H9 (cell line): ENCODE measurements around the gene MCRIP1. TPM values are rescaled to one million over a fixed set of nuclear protein-coding genes. Genes with fewer than 3 reads are reported as not detected.

Experiments
- DNase-seq: peaks from one replicate; pipeline ENCODE4 v3.0.0-alpha.2; 2017
- H2AFZ ChIP-seq: one replicate; pipeline ENCODE4 v1.6.1; 2013; ENCODE audit warnings: mild to moderate bottlenecking, low read length, control low read depth, moderate library complexity
- H2AK5ac ChIP-seq: 2 replicates; pipeline ENCODE4 v1.6.1; 2013; ENCODE audit warnings: low read length, control low read depth, mixed read lengths; ENCODE audit not compliant: insufficient read length
- H2BK120ac ChIP-seq: one replicate; pipeline ENCODE4 v1.6.1; 2013; ENCODE audit warnings: low read depth, mild to moderate bottlenecking, low read length, control low read depth, inconsistent platforms; ENCODE audit not compliant: poor library complexity, severe bottlenecking
- H2BK12ac ChIP-seq: 2 replicates; pipeline ENCODE4 v1.6.1; 2013; ENCODE audit warnings: low read length, control low read depth, mixed read lengths, low read depth; ENCODE audit not compliant: insufficient read length
- H2BK15ac ChIP-seq: 2 replicates; pipeline ENCODE4 v1.6.1; 2013; ENCODE audit warnings: low read depth, low read length, control low read depth
- H2BK20ac ChIP-seq: one replicate; pipeline ENCODE4 v1.6.1; 2013; ENCODE audit warnings: low read depth, mild to moderate bottlenecking, low read length, control low read depth, inconsistent platforms; ENCODE audit not compliant: poor library complexity, severe bottlenecking
- H2BK5ac ChIP-seq: 2 replicates; pipeline ENCODE4 v1.6.1; 2013; ENCODE audit warnings: low read length, control low read depth, mixed read lengths; ENCODE audit not compliant: insufficient read length
- H3K14ac ChIP-seq: 2 replicates; pipeline ENCODE4 v1.6.1; 2013; ENCODE audit warnings: low read length, control low read depth; ENCODE audit not compliant: insufficient read depth
- H3K18ac ChIP-seq: 2 replicates; pipeline ENCODE4 v1.6.1; 2013; ENCODE audit warnings: low read depth, mild to moderate bottlenecking, mixed read lengths, low read length, control low read depth; ENCODE audit not compliant: insufficient read length
- H3K23ac ChIP-seq: 2 replicates; pipeline ENCODE4 v1.6.1; 2013; ENCODE audit warnings: low read length, control low read depth, mixed read lengths, low read depth; ENCODE audit not compliant: insufficient read length
- H3K23me2 ChIP-seq: 2 replicates; pipeline ENCODE4 v1.6.1; 2013; ENCODE audit warnings: low read depth, mild to moderate bottlenecking, mixed read lengths, low read length, control low read depth; ENCODE audit not compliant: insufficient read length, poor library complexity, severe bottlenecking
- H3K27ac ChIP-seq: 2 replicates; pipeline ENCODE4 v1.5.1; 2013; ENCODE audit warnings: low read length, control low read depth, mixed read lengths, low read depth; ENCODE audit not compliant: insufficient read length
- H3K27me3 ChIP-seq: 2 replicates; pipeline ENCODE4 v1.6.1; 2013; ENCODE audit warnings: low read length, control low read depth, inconsistent platforms; ENCODE audit not compliant: insufficient read depth
- H3K4ac ChIP-seq: 2 replicates; pipeline ENCODE4 v1.6.1; 2013; ENCODE audit warnings: low read depth, mild to moderate bottlenecking, control low read depth, inconsistent platforms, low read length, moderate library complexity
- H3K4me1 ChIP-seq: 2 replicates; pipeline ENCODE4 v1.6.1; 2013; ENCODE audit warnings: low read length, control low read depth, inconsistent platforms; ENCODE audit not compliant: insufficient read depth
- H3K4me2 ChIP-seq: 2 replicates; pipeline ENCODE4 v1.6.1; 2013; ENCODE audit warnings: low read length, control low read depth, mixed read lengths; ENCODE audit not compliant: insufficient read length, insufficient read depth
- H3K56ac ChIP-seq: 2 replicates; pipeline ENCODE4 v1.6.1; 2013; ENCODE audit warnings: low read depth, mild to moderate bottlenecking, mixed read lengths, low read length, control low read depth; ENCODE audit not compliant: insufficient read length
- H3K79me1 ChIP-seq: 2 replicates; pipeline ENCODE4 v1.6.1; 2013; ENCODE audit warnings: low read depth, mild to moderate bottlenecking, moderate library complexity, low read length, control low read depth, inconsistent platforms; ENCODE audit not compliant: insufficient read depth, poor library complexity, severe bottlenecking
- H3K79me2 ChIP-seq: 2 replicates; pipeline ENCODE4 v1.6.1; 2013; ENCODE audit warnings: low read length, control low read depth, inconsistent platforms; ENCODE audit not compliant: insufficient read depth
- H3K9ac ChIP-seq: 2 replicates; pipeline ENCODE4 v1.6.1; 2013; ENCODE audit warnings: low read length, control low read depth, mixed read lengths; ENCODE audit not compliant: insufficient read length; ENCODE audit errors: extremely low read depth
- H3K9me3 ChIP-seq: one replicate; pipeline ENCODE4 v1.6.1; 2013; ENCODE audit warnings: low read depth, low read length, inconsistent platforms; ENCODE audit not compliant: control insufficient read depth
- H3T11ph ChIP-seq: one replicate; pipeline ENCODE4 v1.6.1; 2013; ENCODE audit warnings: mild to moderate bottlenecking, low read length, control low read depth, inconsistent platforms
- H4K20me1 ChIP-seq: one replicate; pipeline ENCODE4 v1.6.1; 2013; ENCODE audit not compliant: control insufficient read depth, insufficient read length, insufficient read depth
- H4K5ac ChIP-seq: 2 replicates; pipeline ENCODE4 v1.6.1; 2013; ENCODE audit warnings: low read depth, mild to moderate bottlenecking, mixed read lengths, low read length, control low read depth; ENCODE audit not compliant: insufficient read length
- H4K8ac ChIP-seq: replicated peaks from 2 replicates; pipeline ENCODE4 v1.6.1; 2013; ENCODE audit warnings: low read length, control low read depth, mixed read lengths, low read depth; ENCODE audit not compliant: insufficient read length
- H4K91ac ChIP-seq: 2 replicates; pipeline ENCODE4 v1.6.1; 2013; ENCODE audit warnings: low read depth, mild to moderate bottlenecking, moderate library complexity, mixed read lengths, low read length, control low read depth; ENCODE audit not compliant: insufficient read length
- H3K27ac Mint-ChIP-seq, 3 experiments: 2 replicates in 2 of 3; 3 replicates in 1 of 3; pipeline ENCODE4 v1.8.0; 2020 to 2021; ENCODE audit warnings: mixed read lengths in 3 of 3, mild to moderate bottlenecking in 1 of 3, moderate library complexity in 1 of 3
- H3K27me3 Mint-ChIP-seq: 2 replicates; pipeline ENCODE4 v1.8.0; 2021; ENCODE audit warnings: low read depth, mild to moderate bottlenecking, moderate library complexity, mixed read lengths
- H3K36me3 Mint-ChIP-seq, 3 experiments: 2 replicates in 2 of 3; 3 replicates in 1 of 3; pipeline ENCODE4 v1.8.0; 2020 to 2021; ENCODE audit warnings: low read depth in 3 of 3, mixed read lengths in 3 of 3; ENCODE audit not compliant: insufficient read depth in 1 of 3
- H3K4me1 Mint-ChIP-seq, 2 experiments: 2 replicates each; pipeline ENCODE4 v1.8.0; 2020; ENCODE audit warnings: mixed read lengths in 2 of 2
- H3K4me3 Mint-ChIP-seq, 2 experiments: 2 replicates in 1 of 2; 3 replicates in 1 of 2; pipeline ENCODE4 v1.8.0; 2020 to 2021; ENCODE audit warnings: mild to moderate bottlenecking in 2 of 2, mixed read lengths in 2 of 2, moderate library complexity in 1 of 2
- H3K9me3 Mint-ChIP-seq, 2 experiments: 2 replicates in 1 of 2; 3 replicates in 1 of 2; pipeline ENCODE4 v1.8.0; 2020; ENCODE audit warnings: mild to moderate bottlenecking in 2 of 2, mixed read lengths in 2 of 2, moderate library complexity in 1 of 2
- WGBS: extraction: QIAGEN DNeasy Blood & Tissue Kit; methylation state at CpG from one replicate; pipeline ENCODE4 v1.1.7; 2013; ENCODE audit warnings: missing lambda C conversion rate, low lambda C conversion rate, mixed read lengths; ENCODE audit not compliant: insufficient read length; ENCODE audit errors: extremely low coverage; 5-methylcytosine and 5-hydroxymethylcytosine counted together
- total RNA-seq: library from RNA; stranded (reverse); gene quantifications from 2 replicates; pipeline ENCODE4 v1.2.1, GENCODE V29; 2021
- TF ChIP-seq, protein P1 (sequence below): fragments of 200-600 bp; sonication (generic); conservative IDR thresholded peaks from 3 replicates; pipeline ENCODE4 v1.8.0; 2021; ENCODE audit warnings: antibody characterized with exemption, mild to moderate bottlenecking

The MCRIP1 gene
- total RNA-seq, 1 experiment from 2014 or later: 118 TPM

DNA sequence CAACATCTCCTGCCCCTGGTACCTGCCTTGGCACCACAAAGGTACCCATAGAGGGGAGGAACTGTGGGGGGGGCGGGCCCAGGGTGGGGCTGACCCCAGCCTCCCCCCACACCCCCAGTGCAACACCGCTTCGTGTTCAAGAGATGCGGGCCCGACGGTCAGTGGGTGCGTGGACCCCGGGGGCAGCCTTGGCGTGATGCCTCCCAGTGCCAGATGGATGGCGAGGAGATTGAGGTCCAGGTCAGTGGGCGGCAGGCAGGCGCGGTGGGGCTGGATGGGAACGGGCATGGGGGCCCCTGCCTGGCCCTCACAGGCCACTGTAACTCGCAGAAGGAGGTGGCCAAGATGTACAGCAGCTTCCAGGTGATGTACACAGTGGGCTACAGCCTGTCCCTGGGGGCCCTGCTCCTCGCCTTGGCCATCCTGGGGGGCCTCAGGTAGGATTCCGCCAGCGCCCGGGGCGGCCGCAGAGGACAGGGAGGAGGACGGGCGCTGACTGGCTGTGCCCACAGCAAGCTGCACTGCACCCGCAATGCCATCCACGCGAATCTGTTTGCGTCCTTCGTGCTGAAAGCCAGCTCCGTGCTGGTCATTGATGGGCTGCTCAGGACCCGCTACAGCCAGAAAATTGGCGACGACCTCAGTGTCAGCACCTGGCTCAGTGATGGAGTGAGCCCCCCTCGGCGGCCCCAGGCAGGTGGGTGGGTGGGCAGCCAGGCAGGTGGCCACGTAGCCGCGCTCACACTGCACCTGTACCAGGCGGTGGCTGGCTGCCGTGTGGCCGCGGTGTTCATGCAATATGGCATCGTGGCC, 22.0 kb downstream of the MCRIP1 start:
- Histone ChIP-seq H3K14ac (no peak overlapping the region), H3K4me2 (no peak overlapping the region), H2AK5ac (no peak overlapping the region), H3K23me2 (no peaks in the 10 kb centered on the region), H2BK12ac (no peak overlapping the region), H3K23ac (no peak overlapping the region), H3K56ac (no peak overlapping the region), H3K27ac (no peak overlapping the region), H4K91ac (no peak overlapping the region), H3K27me3 (peaks cover under 1% of the 10 kb centered on the region; the same call in 1 of the 2 replicates), H2BK120ac (no peak overlapping the region), H3K9me3 (no peaks in the 10 kb centered on the region), H3K79me1 (no peaks in the 10 kb centered on the region), H4K5ac (no peak overlapping the region), H2BK15ac (no peak overlapping the region), H2BK20ac (no peak overlapping the region), H3K9ac (no peak overlapping the region), H3K4me1 (no peaks in the 10 kb centered on the region), H2AFZ (no peak overlapping the region), H4K8ac (no peak overlapping the region), H3K18ac (no peak overlapping the region), H4K20me1 (no peaks in the 10 kb centered on the region), H3K4ac (no peak overlapping the region), H3T11ph (no peak overlapping the region), H3K79me2 (no peaks in the 10 kb centered on the region), H2BK5ac (no peak overlapping the region)
- peaks cover 37% of the 10 kb centered on the region for H3K27me3 Mint-ChIP-seq
- no peak for DNase-seq
- no peaks in the 10 kb centered on the region for H3K4me1 Mint-ChIP-seq
- no peak overlapping the region; a peak in 1 of 7 replicates for H3K27ac Mint-ChIP-seq
- H3K36me3 Mint-ChIP-seq: no peaks in the 10 kb centered on the region
- TF ChIP-seq, protein P1, sequence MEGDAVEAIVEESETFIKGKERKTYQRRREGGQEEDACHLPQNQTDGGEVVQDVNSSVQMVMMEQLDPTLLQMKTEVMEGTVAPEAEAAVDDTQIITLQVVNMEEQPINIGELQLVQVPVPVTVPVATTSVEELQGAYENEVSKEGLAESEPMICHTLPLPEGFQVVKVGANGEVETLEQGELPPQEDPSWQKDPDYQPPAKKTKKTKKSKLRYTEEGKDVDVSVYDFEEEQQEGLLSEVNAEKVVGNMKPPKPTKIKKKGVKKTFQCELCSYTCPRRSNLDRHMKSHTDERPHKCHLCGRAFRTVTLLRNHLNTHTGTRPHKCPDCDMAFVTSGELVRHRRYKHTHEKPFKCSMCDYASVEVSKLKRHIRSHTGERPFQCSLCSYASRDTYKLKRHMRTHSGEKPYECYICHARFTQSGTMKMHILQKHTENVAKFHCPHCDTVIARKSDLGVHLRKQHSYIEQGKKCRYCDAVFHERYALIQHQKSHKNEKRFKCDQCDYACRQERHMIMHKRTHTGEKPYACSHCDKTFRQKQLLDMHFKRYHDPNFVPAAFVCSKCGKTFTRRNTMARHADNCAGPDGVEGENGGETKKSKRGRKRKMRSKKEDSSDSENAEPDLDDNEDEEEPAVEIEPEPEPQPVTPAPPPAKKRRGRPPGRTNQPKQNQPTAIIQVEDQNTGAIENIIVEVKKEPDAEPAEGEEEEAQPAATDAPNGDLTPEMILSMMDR: no peak
- whole genome bisulfite sequencing: no CpG with 5 or more reads among the region's 42 CpGs
- no peak overlapping the region for H3K4me3 Mint-ChIP-seq
- no peaks in the 10 kb centered on the region; a peak in 2 of 5 replicates for H3K9me3 Mint-ChIP-seq
